ENCODE results near the gene WDR82.

DNA sequence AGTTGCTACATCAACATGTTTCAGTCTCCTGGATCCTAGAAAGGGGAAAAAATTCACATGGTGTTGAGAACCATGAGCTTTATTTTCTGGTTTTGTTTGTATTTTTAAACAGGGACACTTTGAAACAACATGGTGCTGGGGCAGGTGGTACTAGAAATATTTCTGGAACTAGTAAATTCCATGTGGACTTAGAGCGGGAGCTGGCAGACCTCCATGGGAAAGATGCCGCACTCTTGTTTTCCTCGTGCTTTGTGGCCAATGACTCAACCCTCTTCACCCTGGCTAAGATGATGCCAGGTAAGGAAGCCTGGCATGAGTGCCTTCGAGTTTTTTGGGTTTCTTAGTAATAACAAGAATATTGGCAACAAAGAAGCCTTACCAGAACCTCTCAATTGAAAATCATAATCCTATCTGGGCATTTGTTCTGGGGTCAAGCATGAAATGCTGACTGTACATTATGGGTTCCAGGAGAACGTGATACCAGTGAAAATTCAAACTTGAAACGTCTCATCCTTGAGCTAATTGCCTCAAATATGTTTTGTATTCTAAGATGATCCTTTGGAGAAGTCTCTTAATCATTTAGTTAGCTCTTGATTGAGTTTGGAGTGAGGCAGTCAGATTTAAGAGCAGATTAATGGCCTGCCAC lies 72.6 kb downstream of the WDR82 start:
- TF ChIP-seq, protein P1, sequence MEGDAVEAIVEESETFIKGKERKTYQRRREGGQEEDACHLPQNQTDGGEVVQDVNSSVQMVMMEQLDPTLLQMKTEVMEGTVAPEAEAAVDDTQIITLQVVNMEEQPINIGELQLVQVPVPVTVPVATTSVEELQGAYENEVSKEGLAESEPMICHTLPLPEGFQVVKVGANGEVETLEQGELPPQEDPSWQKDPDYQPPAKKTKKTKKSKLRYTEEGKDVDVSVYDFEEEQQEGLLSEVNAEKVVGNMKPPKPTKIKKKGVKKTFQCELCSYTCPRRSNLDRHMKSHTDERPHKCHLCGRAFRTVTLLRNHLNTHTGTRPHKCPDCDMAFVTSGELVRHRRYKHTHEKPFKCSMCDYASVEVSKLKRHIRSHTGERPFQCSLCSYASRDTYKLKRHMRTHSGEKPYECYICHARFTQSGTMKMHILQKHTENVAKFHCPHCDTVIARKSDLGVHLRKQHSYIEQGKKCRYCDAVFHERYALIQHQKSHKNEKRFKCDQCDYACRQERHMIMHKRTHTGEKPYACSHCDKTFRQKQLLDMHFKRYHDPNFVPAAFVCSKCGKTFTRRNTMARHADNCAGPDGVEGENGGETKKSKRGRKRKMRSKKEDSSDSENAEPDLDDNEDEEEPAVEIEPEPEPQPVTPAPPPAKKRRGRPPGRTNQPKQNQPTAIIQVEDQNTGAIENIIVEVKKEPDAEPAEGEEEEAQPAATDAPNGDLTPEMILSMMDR (IDR thresholded peaks at IDR 0.05), result no peak
- TF ChIP-seq EP300 (IDR thresholded peaks at IDR 0.05; ENCODE audit: low read depth), result no peak
- no peak for TF ChIP-seq POLR2AphosphoS5 (IDR thresholded peaks at IDR 0.05)
- no peak for TF ChIP-seq POLR2A (IDR thresholded peaks at IDR 0.05)
